Mesendoderm (in vitro differentiated cells): ENCODE data around the gene DCAF11.

Experiments used
- DNase-seq: peaks from one replicate; pipeline ENCODE4 v3.0.0; 2013
- H2AK5ac ChIP-seq: 2 replicates; pipeline ENCODE4 v1.6.1; 2013; ENCODE audit warnings: low read length, inconsistent platforms
- H2BK120ac ChIP-seq: 2 replicates; pipeline ENCODE4 v1.6.1; 2013; ENCODE audit warnings: low read depth, mild to moderate bottlenecking, low read length, moderate library complexity, mixed read lengths
- H2BK15ac ChIP-seq: replicated peaks from 2 replicates; pipeline ENCODE4 v1.6.1; 2013; ENCODE audit warnings: low read depth, mild to moderate bottlenecking, moderate library complexity
- H2BK5ac ChIP-seq: 2 replicates; pipeline ENCODE4 v1.6.1; 2013; ENCODE audit warnings: low read length, inconsistent platforms
- H3K18ac ChIP-seq: 2 replicates; pipeline ENCODE4 v1.6.1; 2013; ENCODE audit warnings: mild to moderate bottlenecking, low read length, mixed read lengths
- H3K23ac ChIP-seq: one replicate; pipeline ENCODE4 v1.6.1; 2013; ENCODE audit warnings: low read length
- H3K27ac ChIP-seq: 2 replicates; pipeline ENCODE4 v1.5.1; 2013; ENCODE audit warnings: low read depth, mild to moderate bottlenecking, inconsistent platforms, low read length, moderate library complexity
- H3K27me3 ChIP-seq: 2 replicates; pipeline ENCODE4 v1.6.1; 2013; ENCODE audit warnings: low read length, control low read depth, mild to moderate bottlenecking, inconsistent platforms; ENCODE audit not compliant: insufficient read depth, poor library complexity
- H3K36me3 ChIP-seq: 2 replicates; pipeline ENCODE4 v1.6.1; 2013; ENCODE audit warnings: low read length, inconsistent platforms; ENCODE audit not compliant: control insufficient read depth, insufficient read depth
- H3K4ac ChIP-seq: one replicate; pipeline ENCODE4 v1.6.1; 2013; ENCODE audit warnings: low read depth, mild to moderate bottlenecking, low read length, moderate library complexity
- H3K4me1 ChIP-seq: 2 replicates; pipeline ENCODE4 v1.6.1; 2013; ENCODE audit warnings: low read depth, low read length, inconsistent platforms; ENCODE audit not compliant: control insufficient read depth
- H3K4me2 ChIP-seq: 2 replicates; pipeline ENCODE4 v1.6.1; 2013; ENCODE audit warnings: low read length
- H3K4me3 ChIP-seq: 2 replicates; pipeline ENCODE4 v1.5.1; 2013; ENCODE audit warnings: mild to moderate bottlenecking, low read length
- H3K56ac ChIP-seq: one replicate; pipeline ENCODE4 v1.6.1; 2013; ENCODE audit warnings: low read length
- H3K79me1 ChIP-seq: 2 replicates; pipeline ENCODE4 v1.6.1; 2013; ENCODE audit warnings: low read length, inconsistent platforms
- H3K79me2 ChIP-seq: 2 replicates; pipeline ENCODE4 v1.6.1; 2013; ENCODE audit warnings: mild to moderate bottlenecking, low read length; ENCODE audit not compliant: control insufficient read depth, insufficient read depth
- H3K9ac ChIP-seq: 2 replicates; pipeline ENCODE4 v1.6.1; 2013; ENCODE audit warnings: low read length, inconsistent platforms
- H4K5ac ChIP-seq: one replicate; pipeline ENCODE4 v1.6.1; 2013; ENCODE audit warnings: low read length
- H4K8ac ChIP-seq: one replicate; pipeline ENCODE4 v1.6.1; 2013; ENCODE audit warnings: low read depth, mild to moderate bottlenecking, control low read depth, low read length, moderate library complexity
- WGBS: extraction: QIAGEN DNeasy Blood & Tissue Kit; methylation state at CpG from one replicate; pipeline ENCODE4 v1.1.7; 2013; ENCODE audit warnings: low lambda C conversion rate, missing lambda C conversion rate; ENCODE audit not compliant: insufficient coverage; ENCODE audit errors: extremely low coverage; 5-methylcytosine and 5-hydroxymethylcytosine counted together

Gene DCAF11

GRCh38 chr14:24072436-24072835, 42.1 kb upstream of the DCAF11 start:
- no CpG with 5 or more reads among the region's 7 CpGs for WGBS

DNA sequence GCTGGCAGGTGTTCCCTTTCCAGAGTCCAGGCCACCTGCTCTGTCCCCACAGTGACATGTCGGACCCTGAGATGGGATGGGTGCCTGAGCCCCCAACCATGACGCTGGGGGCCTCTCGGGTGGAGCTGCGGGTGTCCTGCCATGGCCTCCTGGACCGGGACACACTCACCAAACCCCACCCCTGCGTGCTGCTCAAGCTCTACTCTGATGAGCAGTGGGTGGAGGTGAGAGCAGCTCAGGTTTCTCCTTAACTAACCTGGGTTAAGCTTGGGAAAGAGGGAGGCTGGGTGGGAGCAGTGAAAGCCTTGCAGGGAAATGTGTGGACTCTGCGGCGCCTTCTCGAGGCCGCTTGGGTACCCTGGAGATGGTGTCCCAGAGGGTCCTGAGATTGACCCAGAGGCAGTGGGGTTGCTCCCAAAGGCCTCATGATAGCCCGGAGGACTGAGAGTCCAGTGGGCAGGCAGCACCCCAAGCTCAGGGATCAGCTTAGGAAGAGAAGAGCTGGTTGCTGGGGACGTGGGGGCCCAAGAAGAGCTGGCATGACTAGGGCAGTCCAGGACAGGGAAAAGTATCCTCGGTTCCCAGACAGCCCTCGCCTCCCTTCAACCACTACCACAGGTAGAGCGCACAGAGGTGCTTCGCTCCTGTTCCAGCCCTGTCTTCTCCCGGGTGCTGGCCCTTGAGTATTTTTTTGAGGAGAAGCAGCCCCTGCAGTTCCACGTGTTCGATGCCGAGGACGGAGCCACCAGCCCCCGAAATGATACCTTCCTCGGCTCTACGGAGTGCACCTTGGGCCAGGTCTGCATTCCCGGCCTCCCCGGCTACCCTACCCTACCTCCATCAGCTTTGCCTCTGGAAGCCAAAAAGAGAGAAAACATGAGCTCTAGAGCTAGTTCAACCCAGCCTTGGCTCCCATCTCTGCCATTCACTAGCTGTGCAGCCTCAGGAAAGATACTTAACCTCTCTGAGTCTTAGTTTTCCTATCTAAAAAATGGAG, 41.4 kb upstream of the DCAF11 start:
- no peak overlapping the region for H3K18ac ChIP-seq
- no peaks in the 10 kb centered on the region for H3K79me2 ChIP-seq
- no peak overlapping the region for H4K8ac ChIP-seq
- H3K79me1 ChIP-seq = no peaks in the 10 kb centered on the region
- WGBS = no CpG with 5 or more reads among the region's 26 CpGs
- no peak overlapping the region for H3K56ac ChIP-seq
- H2BK120ac ChIP-seq = no peak overlapping the region
- H3K4me3 ChIP-seq = no peak overlapping the region
- H2AK5ac ChIP-seq = no peak overlapping the region
- H3K36me3 ChIP-seq = no peaks in the 10 kb centered on the region
- no peak overlapping the region for H2BK15ac ChIP-seq
- no peak overlapping the region for H2BK5ac ChIP-seq
- H3K27ac ChIP-seq = no peak overlapping the region
- H3K4ac ChIP-seq = no peak overlapping the region
- no peak overlapping the region for H3K23ac ChIP-seq
- no peak overlapping the region for H3K9ac ChIP-seq
- no peaks in the 10 kb centered on the region for H3K27me3 ChIP-seq
- H3K4me2 ChIP-seq = no peak overlapping the region
- H4K5ac ChIP-seq = no peak overlapping the region
- H3K4me1 ChIP-seq = no peaks in the 10 kb centered on the region
- no peak for DNase-seq

More at GRCh38 chr14:24072436-24072835, 42.1 kb upstream of the DCAF11 start:
- Histone ChIP-seq H3K18ac (no peak overlapping the region), H4K8ac (no peak overlapping the region), H4K5ac (no peak overlapping the region), H2BK120ac (no peak overlapping the region), H2AK5ac (no peak overlapping the region), H3K56ac (no peak overlapping the region), H3K23ac (no peak overlapping the region), H2BK5ac (no peak overlapping the region), H3K4me2 (no peak overlapping the region), H3K79me1 (no peaks in the 10 kb centered on the region), H3K27ac (no peak overlapping the region), H3K4me1 (no peaks in the 10 kb centered on the region), H2BK15ac (no peak overlapping the region), H3K79me2 (no peaks in the 10 kb centered on the region), H3K9ac (no peak overlapping the region), H3K4ac (no peak overlapping the region), H3K36me3 (no peaks in the 10 kb centered on the region), H3K27me3 (no peaks in the 10 kb centered on the region), H3K4me3 (no peak overlapping the region)
- no peak for DNase-seq

DNA sequence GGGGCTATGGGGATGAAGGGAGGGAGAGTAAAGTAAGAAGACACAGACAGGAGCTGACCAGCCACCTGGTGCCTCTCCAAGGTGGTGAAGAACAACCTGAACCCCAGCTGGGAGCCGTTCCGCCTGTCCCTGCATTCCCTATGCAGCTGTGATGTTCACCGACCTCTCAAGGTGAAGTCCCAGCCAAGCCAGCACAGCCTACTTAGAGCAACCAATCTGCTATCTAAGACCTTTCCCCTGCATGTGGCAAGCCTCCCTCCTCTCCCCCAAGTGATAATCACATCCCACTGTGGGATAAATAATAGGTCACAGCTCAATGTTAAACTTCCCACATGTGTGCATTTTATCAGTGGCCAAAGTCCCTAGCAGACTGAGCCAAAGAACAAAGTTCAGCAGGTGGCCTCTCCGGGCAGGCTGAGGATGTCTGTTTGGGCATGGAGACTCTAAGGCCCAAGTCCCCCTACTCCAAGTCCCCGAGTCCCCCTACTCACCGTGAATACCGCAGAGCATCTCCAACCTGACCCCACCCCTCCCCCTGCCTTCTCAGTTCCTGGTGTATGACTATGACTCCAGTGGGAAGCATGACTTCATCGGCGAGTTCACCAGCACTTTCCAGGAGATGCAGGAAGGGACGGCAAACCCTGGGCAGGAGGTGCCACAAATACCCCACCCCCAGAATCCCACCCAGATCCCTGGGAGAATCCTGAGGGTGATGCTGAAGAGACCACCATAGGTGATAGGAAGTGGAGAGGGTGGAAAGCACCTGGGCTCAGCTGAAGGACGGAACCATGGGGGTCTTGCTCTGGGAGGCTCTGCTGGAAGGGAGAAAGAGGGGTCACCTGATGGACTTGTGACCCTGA, 39.7 kb upstream of the DCAF11 start:
- Histone ChIP-seq H3K56ac (no peak overlapping the region), H2BK120ac (no peak overlapping the region), H4K8ac (no peak overlapping the region), H4K5ac (no peak overlapping the region), H3K18ac (no peak overlapping the region), H3K27me3 (no peaks in the 10 kb centered on the region), H2BK15ac (no peak overlapping the region), H3K36me3 (no peaks in the 10 kb centered on the region), H3K79me2 (no peaks in the 10 kb centered on the region), H2AK5ac (no peak overlapping the region), H3K79me1 (no peaks in the 10 kb centered on the region), H3K4me1 (no peaks in the 10 kb centered on the region), H3K4me2 (no peak overlapping the region), H3K27ac (no peak overlapping the region), H3K4me3 (no peak overlapping the region), H3K4ac (no peak overlapping the region), H2BK5ac (no peak overlapping the region), H3K23ac (no peak overlapping the region), H3K9ac (no peak overlapping the region)
- no peak for DNase-seq
- WGBS = no CpG with 5 or more reads among the region's 11 CpGs

DNA sequence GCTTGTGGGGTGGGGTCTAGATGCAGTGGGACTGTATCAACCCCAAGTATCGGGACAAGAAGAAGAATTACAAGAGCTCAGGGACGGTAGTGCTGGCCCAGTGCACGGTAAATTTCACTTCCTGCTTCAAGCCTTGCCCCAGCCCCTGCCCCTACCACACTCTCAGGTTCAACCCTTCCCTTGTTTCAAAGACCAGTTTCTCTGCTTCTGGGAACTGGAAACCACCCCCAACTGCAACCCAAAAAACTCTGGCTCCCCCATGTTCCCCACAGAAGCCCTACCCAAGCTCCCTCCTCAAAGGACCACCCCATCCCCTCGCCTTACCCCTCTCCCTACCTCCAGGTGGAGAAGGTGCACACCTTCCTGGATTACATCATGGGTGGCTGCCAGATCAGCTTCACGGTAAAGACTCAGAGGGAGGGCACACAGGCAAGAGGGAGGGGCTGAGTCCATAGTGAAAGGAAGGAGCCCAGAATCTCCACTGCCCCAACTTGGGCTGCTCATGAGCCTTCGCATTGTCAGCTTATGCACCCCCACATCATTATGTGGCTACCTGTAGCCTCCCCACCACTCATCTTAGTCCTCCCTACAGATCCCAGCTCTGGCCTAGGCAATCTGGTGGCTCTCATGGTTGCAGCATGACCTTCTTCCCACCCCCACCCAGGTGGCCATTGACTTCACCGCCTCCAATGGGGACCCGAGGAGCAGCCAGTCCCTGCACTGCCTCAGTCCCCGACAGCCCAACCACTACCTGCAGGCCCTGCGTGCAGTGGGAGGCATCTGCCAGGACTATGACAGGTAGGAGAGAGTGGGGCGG, 38.9 kb upstream of the DCAF11 start:
- H3K4me2 ChIP-seq = no peak overlapping the region
- no peaks in the 10 kb centered on the region for H3K27me3 ChIP-seq

GRCh38 chr14:24076302-24076601, 38.3 kb upstream of the DCAF11 start:
- H3K4ac ChIP-seq = no peak overlapping the region
- no peak overlapping the region for H2BK15ac ChIP-seq
- no peak overlapping the region for H3K4me3 ChIP-seq
- no peak overlapping the region for H4K8ac ChIP-seq
- no peak overlapping the region for H3K23ac ChIP-seq
- no peak overlapping the region for H3K4me2 ChIP-seq
- H3K27me3 ChIP-seq = no peaks in the 10 kb centered on the region
- H3K79me1 ChIP-seq = no peaks in the 10 kb centered on the region
- no peak overlapping the region for H3K56ac ChIP-seq
- H3K79me2 ChIP-seq = no peaks in the 10 kb centered on the region
- no peak overlapping the region for H4K5ac ChIP-seq
- H3K9ac ChIP-seq = no peak overlapping the region
- no peak overlapping the region for H2BK5ac ChIP-seq
- H2BK120ac ChIP-seq = no peak overlapping the region
- H3K27ac ChIP-seq = no peak overlapping the region
- no peak overlapping the region for H3K18ac ChIP-seq
- H3K36me3 ChIP-seq = no peaks in the 10 kb centered on the region
- no peak for DNase-seq
- H3K4me1 ChIP-seq = peaks cover 2% of the 10 kb centered on the region
- WGBS = no CpG with 5 or more reads among the region's 10 CpGs
- no peak overlapping the region for H2AK5ac ChIP-seq

More for the DNA sequence above, 38.9 kb upstream of the DCAF11 start:
- no peak overlapping the region for H2BK5ac ChIP-seq
- no peak overlapping the region for H4K5ac ChIP-seq
- no peak overlapping the region for H2BK120ac ChIP-seq
- DNase-seq = no peak
- H3K4ac ChIP-seq = no peak overlapping the region
- H3K4me3 ChIP-seq = no peak overlapping the region
- H3K79me1 ChIP-seq = no peaks in the 10 kb centered on the region
- no peak overlapping the region for H2BK15ac ChIP-seq
- H3K79me2 ChIP-seq = no peaks in the 10 kb centered on the region
- no peak overlapping the region for H2AK5ac ChIP-seq
- H3K56ac ChIP-seq = no peak overlapping the region
- no peak overlapping the region for H3K9ac ChIP-seq
- no peak overlapping the region for H4K8ac ChIP-seq
- WGBS = no CpG with 5 or more reads among the region's 11 CpGs
- H3K36me3 ChIP-seq = no peaks in the 10 kb centered on the region
- no peak overlapping the region for H3K18ac ChIP-seq
- no peak overlapping the region for H3K27ac ChIP-seq
- no peak overlapping the region for H3K23ac ChIP-seq
- H3K4me1 ChIP-seq = peaks cover 2% of the 10 kb centered on the region
